Sigmoid colon (tissue), 4 donors: Measurements from ENCODE around the gene CYP2F1.
"Not testable (repeated sequence)": the region's sequence is repeated elsewhere in the genome, so short reads cannot be mapped to it uniquely, and the experiment has no call there.

ENCODE experiments used
- POLR2A ChIP-seq, 2 donors: fragments of 450-650 bp; IDR thresholded peaks; one replicate each; pipeline ENCODE4 v1.6.1; 2016; ENCODE audit warnings: antibody characterized with exemption in 2 of 2, mild to moderate bottlenecking in 2 of 2, moderate library complexity in 2 of 2
- POLR2AphosphoS5 ChIP-seq, 4 donors: sonication (generic); formaldehyde crosslinking; IDR thresholded peaks; one replicate each; pipeline ENCODE4 v1.6.1; 2017; ENCODE audit warnings: antibody characterized with exemption in 4 of 4
- TF ChIP-seq, protein P1 (sequence below), 4 experiments: fragments of 450-650 bp in 3 of 4; fragments of 200-600 bp in 1 of 4; IDR thresholded peaks; one replicate each; pipeline ENCODE4 v1.5.1; 2016 to 2019; ENCODE audit warnings: antibody characterized with exemption in 4 of 4, mild to moderate bottlenecking in 3 of 4, moderate library complexity in 2 of 4

DNA sequence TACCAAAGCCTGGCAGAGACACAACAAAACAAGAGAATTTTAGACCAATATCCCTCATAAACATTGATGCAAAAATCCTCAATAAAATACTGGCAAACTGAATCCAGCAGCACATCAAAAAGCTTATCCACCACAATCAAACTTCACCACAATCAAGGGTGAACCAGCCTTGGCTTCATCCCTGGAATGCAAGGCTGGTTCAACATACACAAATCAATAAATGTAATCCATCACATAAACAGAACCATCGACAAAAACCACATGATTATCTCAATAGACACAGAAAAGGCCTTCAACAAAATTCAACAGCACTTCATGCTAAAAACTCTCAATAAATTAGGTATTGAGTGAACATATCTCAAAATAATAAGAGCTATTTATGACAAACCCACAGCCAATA lies 12.0 kb upstream of the CYP2F1 start:
- TF ChIP-seq, protein P1, sequence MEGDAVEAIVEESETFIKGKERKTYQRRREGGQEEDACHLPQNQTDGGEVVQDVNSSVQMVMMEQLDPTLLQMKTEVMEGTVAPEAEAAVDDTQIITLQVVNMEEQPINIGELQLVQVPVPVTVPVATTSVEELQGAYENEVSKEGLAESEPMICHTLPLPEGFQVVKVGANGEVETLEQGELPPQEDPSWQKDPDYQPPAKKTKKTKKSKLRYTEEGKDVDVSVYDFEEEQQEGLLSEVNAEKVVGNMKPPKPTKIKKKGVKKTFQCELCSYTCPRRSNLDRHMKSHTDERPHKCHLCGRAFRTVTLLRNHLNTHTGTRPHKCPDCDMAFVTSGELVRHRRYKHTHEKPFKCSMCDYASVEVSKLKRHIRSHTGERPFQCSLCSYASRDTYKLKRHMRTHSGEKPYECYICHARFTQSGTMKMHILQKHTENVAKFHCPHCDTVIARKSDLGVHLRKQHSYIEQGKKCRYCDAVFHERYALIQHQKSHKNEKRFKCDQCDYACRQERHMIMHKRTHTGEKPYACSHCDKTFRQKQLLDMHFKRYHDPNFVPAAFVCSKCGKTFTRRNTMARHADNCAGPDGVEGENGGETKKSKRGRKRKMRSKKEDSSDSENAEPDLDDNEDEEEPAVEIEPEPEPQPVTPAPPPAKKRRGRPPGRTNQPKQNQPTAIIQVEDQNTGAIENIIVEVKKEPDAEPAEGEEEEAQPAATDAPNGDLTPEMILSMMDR (IDR thresholded peaks at IDR 0.05), result not testable (repeated sequence)
- not testable (repeated sequence) for TF ChIP-seq POLR2A, POLR2AphosphoS5 (IDR thresholded peaks at IDR 0.05)
